NCI-H748 treated with DMSO at 0.1 percent for 48 hours (cell line): ENCODE data around the gene USP35.

Experiments used
- DNase-seq: peaks from one replicate; lab custom pipeline; 2025; lab: John Stamatoyannopoulos, UW

USP35 gene

GRCh38 chr11:78188286-78189173 lies at the start of gene USP35, which contains the start of gene KCTD21:
Gene USP35 (plus strand): TSS chr11:78188919. CDS start chr11:78196246, 7,327 bp downstream.
Gene KCTD21 (minus strand): TSS chr11:78188626. CDS start chr11:78174554, 14,072 bp downstream.
- DNase-seq, result peak; percentile 84

GRCh38 chr11:78139422-78140391 lies 49.0 kb upstream of the USP35 start, which contains the start of gene ALG8:
Gene ALG8 (minus strand): TSS chr11:78139626. CDS start chr11:78139588, 38 bp downstream.
- peak; percentile 73 for DNase-seq

GRCh38 chr11:78140392-78141077 lies 48.2 kb upstream of the USP35 start:
- no peak for DNase-seq

GRCh38 chr11:78145511-78146025 lies 43.2 kb upstream of the USP35 start:
- no peak for DNase-seq

- peak; percentile 74 for DNase-seq
These were observed 40.9 kb upstream of the USP35 start for GRCh38 chr11:78147807-78148206.

GRCh38 chr11:78149646-78150045 lies 39.1 kb upstream of the USP35 start:
- no peak for DNase-seq

- no peak for DNase-seq
These were observed 38.4 kb upstream of the USP35 start for GRCh38 chr11:78150346-78150745.

- DNase-seq, result no peak
These were observed 38.0 kb upstream of the USP35 start for GRCh38 chr11:78150754-78151153.

GRCh38 chr11:78151804-78152203 lies 36.9 kb upstream of the USP35 start:
- no peak for DNase-seq

- no peak for DNase-seq
These were observed 32.4 kb upstream of the USP35 start for GRCh38 chr11:78156127-78156844.

GRCh38 chr11:78158987-78159652 lies 29.6 kb upstream of the USP35 start:
- no peak for DNase-seq

GRCh38 chr11:78160557-78160956 lies 28.2 kb upstream of the USP35 start:
- no peak for DNase-seq

GRCh38 chr11:78161346-78161745 lies 27.4 kb upstream of the USP35 start:
- DNase-seq, result no peak

- no peak for DNase-seq
These were observed 26.8 kb upstream of the USP35 start for GRCh38 chr11:78161962-78162371.

- DNase-seq, result no peak
These were observed 24.9 kb upstream of the USP35 start for GRCh38 chr11:78163828-78164227.

GRCh38 chr11:78164471-78164870 lies 24.2 kb upstream of the USP35 start:
- no peak for DNase-seq

GRCh38 chr11:78166855-78167469 lies 21.8 kb upstream of the USP35 start:
- no peak for DNase-seq

- DNase-seq, result no peak
These were observed 19.9 kb upstream of the USP35 start for GRCh38 chr11:78168539-78169477.

- DNase-seq, result no peak
These were observed 18.3 kb upstream of the USP35 start for GRCh38 chr11:78170413-78170812.
